ENCODE data around the gene NUDT15. TPM values are rescaled to one million over a fixed set of nuclear protein-coding genes. Genes with fewer than 3 reads are reported as not detected.
"Not testable (repeated sequence)": the region's sequence is repeated elsewhere in the genome, so short reads cannot be mapped to it uniquely, and the experiment has no call there.

Gene NUDT15
- total and polyA plus RNA-seq, 4 donors: 5.7 to 13.4 (median 8.2) TPM

DNA sequence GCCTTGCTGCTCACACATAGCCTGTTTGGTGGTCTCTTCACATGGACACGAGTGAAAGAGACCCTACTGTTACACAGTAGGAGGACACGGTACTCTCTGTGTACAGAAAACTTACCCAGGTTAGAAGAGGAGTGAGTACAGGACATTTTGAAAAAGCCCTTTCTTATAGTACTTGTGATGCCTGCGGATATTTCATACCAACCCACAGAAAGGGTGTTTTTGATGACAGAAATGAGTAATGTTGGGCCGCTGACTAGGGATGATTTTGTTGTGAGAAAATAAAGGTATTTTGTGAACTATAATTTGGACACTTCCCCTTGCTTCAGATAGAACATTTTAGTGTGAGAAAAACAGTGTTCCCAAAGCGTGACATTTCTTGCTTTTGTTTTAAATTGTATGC, 18.2 kb downstream of the NUDT15 start:
- intact Hi-C loops (cut with DNase I): no loop called here
- Histone ChIP-seq H3K4me1 (ENCODE audit: control insufficient read depth in 1 of 2, insufficient read depth in 2 of 2, low read length in 2 of 2) (no peaks in the 10 kb centered on the region), H3K27ac (ENCODE audit: low read depth in 1 of 2, low read length in 2 of 2) (no peak overlapping the region), H3K4me3 (ENCODE audit: low read length in 2 of 2) (no peak overlapping the region), H3K9me3 (ENCODE audit: control insufficient read depth, low read length) (no peaks in the 10 kb centered on the region), H3K36me3 (ENCODE audit: control insufficient read depth in 1 of 2, insufficient read depth in 2 of 2, low read length in 1 of 2) (peaks cover 0 to 4% of the 10 kb centered on the region in 2 donors), H3K27me3 (ENCODE audit: control insufficient read depth in 1 of 2, insufficient read depth in 2 of 2, low read length in 1 of 2) (no peaks in the 10 kb centered on the region)
- DNase-seq: no peak
- 82 to 90% methylated on average over 5 of the region's 5 CpGs for WGBS, 2 donors
- no peak for ATAC-seq (ENCODE audit: low FRiP score)

- intact Hi-C loops (cut with DNase I); H3K36me3 ChIP-seq (ENCODE audit: control insufficient read depth in 1 of 2, insufficient read depth in 2 of 2, low read length in 1 of 2); H3K4me3 ChIP-seq (ENCODE audit: low read length in 2 of 2); H3K27ac ChIP-seq (ENCODE audit: low read depth in 1 of 2, low read length in 2 of 2); H3K4me1 ChIP-seq (ENCODE audit: control insufficient read depth in 1 of 2, insufficient read depth in 2 of 2, low read length in 2 of 2); H3K27me3 ChIP-seq (ENCODE audit: control insufficient read depth in 1 of 2, insufficient read depth in 2 of 2, low read length in 1 of 2); ATAC-seq (ENCODE audit: low FRiP score); DNase-seq; H3K9me3 ChIP-seq (ENCODE audit: control insufficient read depth, low read length): not testable (repeated sequence)
- WGBS, 2 donors: 89 to 90% methylated on average over 6 of the region's 6 CpGs
Observed at GRCh38 chr13:48058536-48058935, 21.0 kb downstream of the NUDT15 start.

DNA sequence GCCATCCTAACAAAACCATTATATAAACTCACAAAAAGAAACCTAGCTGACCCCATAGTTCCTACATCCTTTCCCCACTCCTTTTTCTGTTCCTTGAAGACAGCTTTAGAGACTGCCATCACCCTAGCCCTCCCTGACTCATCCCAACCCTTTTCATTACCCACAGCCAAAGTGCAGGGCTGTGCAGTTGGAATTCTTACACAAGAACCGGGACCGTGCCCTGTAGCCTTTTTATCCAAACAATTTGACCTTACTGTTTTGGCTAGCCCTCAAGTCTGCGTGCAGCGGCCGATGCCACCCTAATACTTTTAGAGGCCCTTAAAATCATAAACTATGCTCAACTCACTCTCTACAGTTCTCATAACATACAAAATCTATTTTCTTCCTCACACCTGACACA, 22.4 kb downstream of the NUDT15 start:
- intact Hi-C loops (cut with DNase I): not testable (repeated sequence)
- 54 to 65% methylated on average over 5 of the region's 5 CpGs for WGBS, 2 donors

DNA sequence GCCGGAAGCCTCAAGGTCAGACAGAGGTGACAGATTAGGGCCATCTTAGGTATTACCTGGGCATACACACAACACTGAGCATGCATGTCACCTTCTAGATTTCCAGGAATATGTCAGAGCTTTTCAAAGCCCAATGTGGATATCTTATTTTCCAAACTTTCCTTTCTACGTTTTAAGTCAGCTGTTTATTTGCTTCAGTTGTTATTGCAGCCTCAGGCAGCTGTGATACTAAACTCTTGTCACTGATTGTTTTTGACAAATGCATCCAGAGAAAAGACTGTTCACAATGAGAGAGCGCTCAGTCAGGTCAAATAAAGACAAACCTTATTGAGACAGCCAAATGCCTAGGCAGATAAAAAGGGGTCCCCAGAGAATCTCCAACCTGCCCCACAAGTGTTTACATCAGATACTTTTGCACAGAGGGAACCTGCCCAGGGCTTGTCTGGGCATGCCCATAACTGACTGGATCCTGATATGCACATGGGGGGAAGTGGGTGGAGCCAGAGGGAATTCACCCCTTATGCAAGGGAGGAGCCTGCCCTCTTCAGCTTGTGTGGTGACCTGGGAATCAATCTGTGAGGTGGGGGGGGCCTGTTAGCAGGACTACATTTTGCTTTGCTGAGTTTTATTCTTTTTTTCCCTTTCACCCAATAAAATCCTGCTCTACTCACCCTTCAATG, 28.9 kb downstream of the NUDT15 start:
- peaks cover 0 to 8% of the 10 kb centered on the region in 2 donors for H3K36me3 ChIP-seq (ENCODE audit: control insufficient read depth in 1 of 2, insufficient read depth in 2 of 2, low read length in 1 of 2)
- 94% methylated on average over 3 of the region's 3 CpGs for WGBS, 2 donors
- no peak for ATAC-seq (ENCODE audit: low FRiP score)
- intact Hi-C loops (cut with DNase I): no loop called here
- H3K4me3 ChIP-seq (ENCODE audit: low read length in 2 of 2): no peak overlapping the region
- H3K27ac ChIP-seq (ENCODE audit: low read depth in 1 of 2, low read length in 2 of 2): no peak overlapping the region
- H3K9me3 ChIP-seq (ENCODE audit: control insufficient read depth, low read length): peaks cover 2% of the 10 kb centered on the region
- H3K4me1 ChIP-seq (ENCODE audit: control insufficient read depth in 1 of 2, insufficient read depth in 2 of 2, low read length in 2 of 2): no peaks in the 10 kb centered on the region
- no peak for DNase-seq
- no peaks in the 10 kb centered on the region for H3K27me3 ChIP-seq (ENCODE audit: control insufficient read depth in 1 of 2, insufficient read depth in 2 of 2, low read length in 1 of 2)

More for the DNA sequence above, 22.4 kb downstream of the NUDT15 start:
- H3K27ac ChIP-seq (ENCODE audit: low read depth in 1 of 2, low read length in 2 of 2); H3K36me3 ChIP-seq (ENCODE audit: control insufficient read depth in 1 of 2, insufficient read depth in 2 of 2, low read length in 1 of 2); H3K4me3 ChIP-seq (ENCODE audit: low read length in 2 of 2); H3K4me1 ChIP-seq (ENCODE audit: control insufficient read depth in 1 of 2, insufficient read depth in 2 of 2, low read length in 2 of 2); H3K27me3 ChIP-seq (ENCODE audit: control insufficient read depth in 1 of 2, insufficient read depth in 2 of 2, low read length in 1 of 2); H3K9me3 ChIP-seq (ENCODE audit: control insufficient read depth, low read length); DNase-seq; ATAC-seq (ENCODE audit: low FRiP score): not testable (repeated sequence)

DNA sequence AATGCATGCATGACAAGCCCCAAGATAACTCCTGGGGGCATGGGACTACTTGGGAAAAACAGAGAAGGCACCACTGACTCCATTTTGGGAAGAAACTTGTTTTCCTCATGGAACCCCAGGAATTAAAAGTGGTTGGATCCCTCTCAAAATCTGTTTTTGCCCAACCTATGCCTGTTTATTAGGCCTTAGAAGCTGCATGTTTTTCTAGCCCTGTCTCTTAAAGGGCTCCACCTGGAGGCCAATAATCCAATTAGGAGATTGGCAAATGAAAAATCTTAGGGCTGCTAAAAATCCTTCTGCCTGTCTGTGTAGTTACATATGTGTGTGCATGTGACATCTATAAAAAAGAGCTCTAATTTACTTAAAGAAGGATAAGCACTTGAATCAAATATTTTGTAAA, 30.5 kb downstream of the NUDT15 start:
- Histone ChIP-seq H3K27me3 (ENCODE audit: control insufficient read depth in 1 of 2, insufficient read depth in 2 of 2, low read length in 1 of 2) (no peaks in the 10 kb centered on the region), H3K9me3 (ENCODE audit: control insufficient read depth, low read length) (peaks cover 2% of the 10 kb centered on the region), H3K4me3 (ENCODE audit: low read length in 2 of 2) (no peak overlapping the region), H3K4me1 (ENCODE audit: control insufficient read depth in 1 of 2, insufficient read depth in 2 of 2, low read length in 2 of 2) (no peaks in the 10 kb centered on the region), H3K27ac (ENCODE audit: low read depth in 1 of 2, low read length in 2 of 2) (no peak overlapping the region), H3K36me3 (ENCODE audit: control insufficient read depth in 1 of 2, insufficient read depth in 2 of 2, low read length in 1 of 2) (peaks cover 4 to 13% of the 10 kb centered on the region in 2 donors)
- intact Hi-C loops (cut with DNase I): no loop called here
- ATAC-seq (ENCODE audit: low FRiP score) (no peak), DNase-seq (no peak)

- peaks cover 2% of the 10 kb centered on the region for H3K9me3 ChIP-seq (ENCODE audit: control insufficient read depth, low read length)
- H3K27ac ChIP-seq (ENCODE audit: low read depth in 1 of 2, low read length in 2 of 2): no peak overlapping the region
- no peaks in the 10 kb centered on the region for H3K4me1 ChIP-seq (ENCODE audit: control insufficient read depth in 1 of 2, insufficient read depth in 2 of 2, low read length in 2 of 2)
- H3K27me3 ChIP-seq (ENCODE audit: control insufficient read depth in 1 of 2, insufficient read depth in 2 of 2, low read length in 1 of 2): no peaks in the 10 kb centered on the region
- WGBS, 2 donors: 86 to 93% methylated on average over 2 of the region's 2 CpGs
- H3K4me3 ChIP-seq (ENCODE audit: low read length in 2 of 2): no peak overlapping the region
- H3K36me3 ChIP-seq (ENCODE audit: control insufficient read depth in 1 of 2, insufficient read depth in 2 of 2, low read length in 1 of 2): peaks cover 4 to 13% of the 10 kb centered on the region in 2 donors
- ATAC-seq (ENCODE audit: low FRiP score): no peak
- intact Hi-C loops (cut with DNase I): no loop called here
- DNase-seq: no peak
Observed at GRCh38 chr13:48068952-48069351, 31.4 kb downstream of the NUDT15 start.

GRCh38 chr13:48069573-48069972, 32.0 kb downstream of the NUDT15 start:
- DNase-seq: no peak
- no peak for ATAC-seq (ENCODE audit: low FRiP score)
- Histone ChIP-seq H3K9me3 (ENCODE audit: control insufficient read depth, low read length) (peaks cover 2% of the 10 kb centered on the region), H3K4me1 (ENCODE audit: control insufficient read depth in 1 of 2, insufficient read depth in 2 of 2, low read length in 2 of 2) (no peaks in the 10 kb centered on the region), H3K27ac (ENCODE audit: low read depth in 1 of 2, low read length in 2 of 2) (no peak overlapping the region), H3K36me3 (ENCODE audit: control insufficient read depth in 1 of 2, insufficient read depth in 2 of 2, low read length in 1 of 2) (peaks cover 4 to 13% of the 10 kb centered on the region in 2 donors), H3K27me3 (ENCODE audit: control insufficient read depth in 1 of 2, insufficient read depth in 2 of 2, low read length in 1 of 2) (no peaks in the 10 kb centered on the region), H3K4me3 (ENCODE audit: low read length in 2 of 2) (no peak overlapping the region)
- 96 to 99% methylated on average over 1 of the region's 1 CpG for WGBS, 2 donors
- intact Hi-C loops (cut with DNase I): no loop called here

- no peak for DNase-seq
- no peaks in the 10 kb centered on the region for H3K4me1 ChIP-seq (ENCODE audit: control insufficient read depth in 1 of 2, insufficient read depth in 2 of 2, low read length in 2 of 2)
- 79 to 87% methylated on average over 5 of the region's 5 CpGs for WGBS, 2 donors
- ATAC-seq (ENCODE audit: low FRiP score): no peak
- H3K27ac ChIP-seq (ENCODE audit: low read depth in 1 of 2, low read length in 2 of 2): no peak overlapping the region
- intact Hi-C loops (cut with DNase I): no loop called here
- H3K36me3 ChIP-seq (ENCODE audit: control insufficient read depth in 1 of 2, insufficient read depth in 2 of 2, low read length in 1 of 2): peaks cover 4 to 13% of the 10 kb centered on the region in 2 donors
- peaks cover 2% of the 10 kb centered on the region for H3K9me3 ChIP-seq (ENCODE audit: control insufficient read depth, low read length)
- H3K27me3 ChIP-seq (ENCODE audit: control insufficient read depth in 1 of 2, insufficient read depth in 2 of 2, low read length in 1 of 2): no peaks in the 10 kb centered on the region
- no peak overlapping the region for H3K4me3 ChIP-seq (ENCODE audit: low read length in 2 of 2)
Observed at GRCh38 chr13:48070942-48071341, 33.4 kb downstream of the NUDT15 start.

- Histone ChIP-seq H3K27ac (ENCODE audit: low read depth in 1 of 2, low read length in 2 of 2) (no peak overlapping the region), H3K4me3 (ENCODE audit: low read length in 2 of 2) (no peak overlapping the region), H3K9me3 (ENCODE audit: control insufficient read depth, low read length) (peaks cover 2% of the 10 kb centered on the region), H3K27me3 (ENCODE audit: control insufficient read depth in 1 of 2, insufficient read depth in 2 of 2, low read length in 1 of 2) (no peaks in the 10 kb centered on the region), H3K36me3 (ENCODE audit: control insufficient read depth in 1 of 2, insufficient read depth in 2 of 2, low read length in 1 of 2) (peaks cover 4 to 15% of the 10 kb centered on the region in 2 donors), H3K4me1 (ENCODE audit: control insufficient read depth in 1 of 2, insufficient read depth in 2 of 2, low read length in 2 of 2) (no peaks in the 10 kb centered on the region)
- no peak for DNase-seq
- WGBS, 2 donors: 85 to 93% methylated on average over 3 of the region's 3 CpGs
- no peak for ATAC-seq (ENCODE audit: low FRiP score)
- intact Hi-C loops (cut with DNase I): no loop called here
Observed at GRCh38 chr13:48072304-48072703, 34.8 kb downstream of the NUDT15 start.

All from aorta (tissue), 5 donors.